Left lung (tissue), 10 donors: ENCODE results near the gene TMED4. TPM values are rescaled to one million over a fixed set of nuclear protein-coding genes. Genes with fewer than 3 reads are reported as not detected.
"Not testable (repeated sequence)": the region's sequence is repeated elsewhere in the genome, so short reads cannot be mapped to it uniquely, and the experiment has no call there.

ENCODE experiments used
- ATAC-seq: fragments of 200-7000 bp; cut with Tn5 transposase; one replicate; pipeline ENCODE4 v1.9.1; 2020; ENCODE audit warnings: moderate library complexity
- DNase-seq, 4 donors: peaks; one replicate each; pipeline ENCODE4 v3.0.0-alpha.2; 2013 to 2020
- H3K27ac ChIP-seq, 2 donors: fragments of 200-600 bp; sonication (generic) in 1 of 2; one replicate each; pipeline versions ENCODE4 v1.5.0 to v1.8.0; 2020 to 2021
- H3K27me3 ChIP-seq, 2 donors: fragments of 200-600 bp; sonication (generic) in 1 of 2; one replicate each; pipeline versions ENCODE4 v1.5.0 to v1.8.0; 2020 to 2021
- H3K36me3 ChIP-seq, 2 donors: fragments of 200-600 bp; sonication (generic) in 1 of 2; one replicate each; pipeline versions ENCODE4 v1.5.0 to v1.8.0; 2020 to 2021
- H3K4me1 ChIP-seq, 2 donors: fragments of 200-600 bp; one replicate each; pipeline ENCODE4 v1.8.0; 2021
- H3K4me3 ChIP-seq, 2 donors: fragments of 200-600 bp; sonication (generic) in 1 of 2; one replicate each; pipeline versions ENCODE4 v1.5.0 to v1.8.0; 2020 to 2021; ENCODE audit warnings: mild to moderate bottlenecking in 1 of 2
- H3K9me3 ChIP-seq, 2 donors: fragments of 200-600 bp; sonication (generic) in 1 of 2; one replicate each; pipeline versions ENCODE4 v1.5.0 to v1.8.0; 2020 to 2021
- intact Hi-C, 2 donors: fragments of 100-400 bp; cut with DNase I; formaldehyde crosslinking; loops; one replicate each; pipeline versions ENCODE4 v1.11.2 to v1.14.2; 2022
- polyA plus RNA-seq, 6 donors: library from polyadenylated mRNA; unstranded; fragments of 120-200 nt; gene quantifications; one replicate each; pipeline ENCODE4 v1.2.1, GENCODE V29; 2013; ENCODE audit not compliant: insufficient read length in 6 of 6
- total RNA-seq, 2 donors: library from RNA; stranded (reverse); fragmentation: NEBNext Ultra II Directional; extraction: Animal tissue kit (Norgen Biotek cat#: 25700); gene quantifications; one replicate each; pipeline ENCODE4 v1.2.1, GENCODE V29; 2021
- TF ChIP-seq, protein P1 (sequence below), 2 donors: fragments of 200-600 bp; sonication (generic) in 1 of 2; IDR thresholded peaks; one replicate each; pipeline versions ENCODE4 v1.5.0 to v1.8.0; 2021; ENCODE audit warnings: antibody characterized with exemption in 2 of 2
- donor health status: DM: no; HTN: yes; CAD: no.
- donor health status: DM: no; HTN: no; CAD: no.

Gene TMED4
- total and polyA plus RNA-seq, 8 donors: 69.6 to 102 (median 91.5) TPM

DNA sequence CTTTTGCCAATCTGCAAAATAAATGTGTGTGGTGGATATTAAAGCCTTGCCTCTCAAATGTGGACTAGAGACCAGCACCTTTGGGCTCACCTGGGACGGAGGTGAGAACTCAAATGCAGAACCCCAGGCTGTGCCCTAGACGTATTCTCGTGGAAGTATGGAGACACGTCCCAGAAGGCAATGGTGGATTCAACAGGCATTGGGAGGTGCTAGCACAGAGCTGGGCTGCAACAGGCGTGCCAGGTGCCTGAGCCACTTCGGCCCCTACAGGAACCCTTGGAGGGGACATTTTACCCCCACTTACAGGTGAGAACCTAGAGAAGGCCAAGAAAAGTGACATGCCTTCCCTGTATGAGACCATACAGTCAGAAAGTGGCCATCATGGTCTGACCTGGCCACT, 20.6 kb downstream of the TMED4 start:
- intact Hi-C loops: no loop called here
- ATAC-seq (no peak), DNase-seq (no peak)
- no peaks in the 10 kb centered on the region for H3K27me3 ChIP-seq
- peaks cover 0 to 36% of the 10 kb centered on the region in 2 donors for H3K36me3 ChIP-seq
- TF ChIP-seq, protein P1, sequence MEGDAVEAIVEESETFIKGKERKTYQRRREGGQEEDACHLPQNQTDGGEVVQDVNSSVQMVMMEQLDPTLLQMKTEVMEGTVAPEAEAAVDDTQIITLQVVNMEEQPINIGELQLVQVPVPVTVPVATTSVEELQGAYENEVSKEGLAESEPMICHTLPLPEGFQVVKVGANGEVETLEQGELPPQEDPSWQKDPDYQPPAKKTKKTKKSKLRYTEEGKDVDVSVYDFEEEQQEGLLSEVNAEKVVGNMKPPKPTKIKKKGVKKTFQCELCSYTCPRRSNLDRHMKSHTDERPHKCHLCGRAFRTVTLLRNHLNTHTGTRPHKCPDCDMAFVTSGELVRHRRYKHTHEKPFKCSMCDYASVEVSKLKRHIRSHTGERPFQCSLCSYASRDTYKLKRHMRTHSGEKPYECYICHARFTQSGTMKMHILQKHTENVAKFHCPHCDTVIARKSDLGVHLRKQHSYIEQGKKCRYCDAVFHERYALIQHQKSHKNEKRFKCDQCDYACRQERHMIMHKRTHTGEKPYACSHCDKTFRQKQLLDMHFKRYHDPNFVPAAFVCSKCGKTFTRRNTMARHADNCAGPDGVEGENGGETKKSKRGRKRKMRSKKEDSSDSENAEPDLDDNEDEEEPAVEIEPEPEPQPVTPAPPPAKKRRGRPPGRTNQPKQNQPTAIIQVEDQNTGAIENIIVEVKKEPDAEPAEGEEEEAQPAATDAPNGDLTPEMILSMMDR (IDR thresholded peaks at IDR 0.05): no peak
- no peak overlapping the region for H3K27ac ChIP-seq
- H3K4me3 ChIP-seq: no peak overlapping the region
- peaks cover 0 to 4% of the 10 kb centered on the region in 2 donors for H3K4me1 ChIP-seq
- no peaks in the 10 kb centered on the region for H3K9me3 ChIP-seq

DNA sequence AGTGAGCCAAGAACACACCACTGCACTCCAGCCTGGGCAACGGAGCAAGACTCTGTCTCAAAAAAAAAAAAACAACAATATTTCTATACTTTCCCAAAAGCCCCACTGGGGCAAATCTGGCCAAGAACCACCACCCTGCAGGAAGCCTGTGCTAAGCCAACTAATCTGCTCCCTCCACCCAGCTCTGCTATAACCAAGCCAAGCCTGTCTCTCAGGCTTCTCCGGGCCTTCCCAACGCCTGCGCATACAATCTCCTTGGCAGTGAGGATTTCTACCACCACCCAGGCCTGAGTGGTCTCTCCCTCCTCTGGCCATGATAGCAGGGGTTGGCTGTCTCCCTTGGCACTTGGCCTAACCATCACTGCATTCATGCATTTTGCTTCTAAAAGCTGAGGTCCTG, 22.5 kb downstream of the TMED4 start:
- ATAC-seq (no peak), DNase-seq (no peak)
- Histone ChIP-seq H3K36me3 (peaks cover 0 to 16% of the 10 kb centered on the region in 2 donors), H3K4me1 (no peaks in the 10 kb centered on the region), H3K27me3 (no peaks in the 10 kb centered on the region), H3K9me3 (no peaks in the 10 kb centered on the region), H3K4me3 (no peak overlapping the region), H3K27ac (no peak overlapping the region)
- intact Hi-C loops: no loop called here
- TF ChIP-seq, protein P1 (IDR thresholded peaks at IDR 0.05): no peak

DNA sequence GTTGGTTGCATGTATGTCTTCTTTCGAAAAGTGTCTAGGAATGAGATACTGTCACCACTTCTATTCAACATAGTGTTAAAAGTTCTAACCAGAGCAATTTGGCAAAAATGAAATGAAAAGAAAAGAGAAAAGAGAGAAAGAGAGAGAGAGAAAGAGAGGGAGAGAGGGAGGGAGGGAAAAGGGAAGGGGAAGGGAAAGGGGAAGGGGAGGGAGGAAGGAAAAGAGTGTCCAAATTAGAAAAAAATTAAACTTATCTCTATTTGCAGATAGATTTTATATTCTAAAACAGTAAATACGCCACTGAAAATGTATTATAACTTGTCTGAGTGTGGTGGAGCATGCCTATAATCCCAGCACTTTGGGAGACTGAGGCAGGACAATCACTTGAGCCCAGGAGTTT, 24.5 kb downstream of the TMED4 start:
- no peaks in the 10 kb centered on the region for H3K9me3 ChIP-seq
- H3K27me3 ChIP-seq: no peaks in the 10 kb centered on the region
- intact Hi-C loops: no loop called here
- ATAC-seq: no peak
- TF ChIP-seq, protein P1 (IDR thresholded peaks at IDR 0.05): no peak
- H3K4me3 ChIP-seq: no peak overlapping the region
- DNase-seq: no peak
- H3K36me3 ChIP-seq: no peaks in the 10 kb centered on the region
- no peak overlapping the region for H3K27ac ChIP-seq
- H3K4me1 ChIP-seq: no peaks in the 10 kb centered on the region

DNA sequence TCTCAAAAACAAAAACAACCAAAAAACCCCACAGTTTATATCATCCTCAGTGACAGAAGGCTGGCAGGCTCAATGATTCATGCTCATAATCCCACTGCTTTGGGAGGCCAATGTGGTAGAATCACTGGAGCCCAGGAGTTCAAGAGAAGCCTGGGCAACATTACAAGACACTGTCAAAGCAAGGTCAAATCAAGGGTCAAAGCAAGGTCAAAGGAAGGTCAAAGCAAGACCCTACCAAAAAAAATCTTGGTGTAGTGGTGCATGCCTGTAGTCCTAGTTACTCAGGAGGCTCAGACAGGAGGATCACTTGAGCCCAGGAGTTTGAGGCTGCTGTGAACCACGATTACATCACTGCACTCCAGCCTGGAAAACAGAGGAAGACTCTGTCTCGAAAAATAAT, 26.7 kb downstream of the TMED4 start:
- ATAC-seq (no peak), DNase-seq (no peak)
- intact Hi-C loops: no loop called here
- no peak overlapping the region for H3K4me3 ChIP-seq
- TF ChIP-seq, protein P1 (IDR thresholded peaks at IDR 0.05): no peak
- H3K36me3 ChIP-seq: no peaks in the 10 kb centered on the region
- no peaks in the 10 kb centered on the region for H3K27me3 ChIP-seq
- H3K9me3 ChIP-seq: no peaks in the 10 kb centered on the region
- H3K4me1 ChIP-seq: no peaks in the 10 kb centered on the region
- H3K27ac ChIP-seq: no peak overlapping the region

DNA sequence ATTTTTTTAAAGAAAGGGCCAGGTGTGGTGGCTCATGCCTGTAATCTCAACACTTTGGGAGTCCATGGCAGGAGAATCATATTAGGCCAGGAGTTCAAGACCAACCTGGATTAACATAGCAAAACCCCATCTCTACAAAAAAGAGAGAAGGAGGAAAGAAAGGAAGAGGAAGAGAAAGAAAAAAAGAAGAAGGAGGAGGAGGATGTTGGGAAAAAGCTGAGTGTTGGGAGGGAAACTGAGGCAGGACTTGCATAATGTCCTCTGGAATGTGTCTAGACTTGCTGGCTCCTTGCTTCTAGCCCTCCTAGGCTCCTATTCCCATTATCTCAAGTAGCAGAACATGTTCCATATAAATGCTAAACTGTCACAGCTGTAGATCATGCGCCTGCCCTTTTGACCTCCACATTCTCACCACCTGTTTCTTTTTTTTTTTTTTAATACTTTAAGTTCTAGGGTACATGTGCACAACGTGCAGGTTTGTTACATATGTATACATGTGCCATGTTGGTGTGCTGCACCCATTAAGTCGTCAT, 29.5 kb downstream of the TMED4 start:
- H3K4me1 ChIP-seq, DNase-seq, H3K27ac ChIP-seq, intact Hi-C loops, H3K9me3 ChIP-seq, H3K27me3 ChIP-seq, H3K4me3 ChIP-seq, ATAC-seq, H3K36me3 ChIP-seq: not testable (repeated sequence)

DNA sequence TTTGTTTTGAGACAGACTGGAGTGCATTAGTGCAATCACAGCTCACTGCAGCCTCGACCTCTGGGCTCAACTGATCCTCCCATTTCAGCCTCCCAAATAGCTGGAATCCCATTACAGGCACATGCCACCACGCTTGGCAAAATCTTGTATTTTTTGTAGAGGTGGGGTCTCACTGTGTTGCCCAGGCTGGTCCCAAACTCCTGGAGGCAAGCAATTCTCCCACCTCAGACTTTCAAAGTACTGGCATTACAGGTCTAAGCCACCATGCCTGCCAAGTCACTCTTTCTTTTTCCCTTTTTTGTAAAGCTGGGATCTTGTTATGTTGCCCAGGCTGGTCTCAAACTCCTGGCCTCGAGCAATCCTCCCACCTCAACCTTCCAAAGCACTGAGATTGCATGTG, 32.6 kb downstream of the TMED4 start:
- DNase-seq (no peak), ATAC-seq (no peak)
- Histone ChIP-seq H3K36me3 (no peaks in the 10 kb centered on the region), H3K9me3 (no peaks in the 10 kb centered on the region), H3K4me1 (no peaks in the 10 kb centered on the region), H3K27me3 (no peaks in the 10 kb centered on the region), H3K27ac (no peak overlapping the region), H3K4me3 (no peak overlapping the region)
- intact Hi-C loops: no loop called here
- TF ChIP-seq, protein P1 (IDR thresholded peaks at IDR 0.05): no peak
